Thyroid gland (tissue), 4 donors: ENCODE results near the gene F11R. TPM values are rescaled to one million over a fixed set of nuclear protein-coding genes. Genes with fewer than 3 reads are reported as not detected.
A peak's percentile ranks its signal among the peaks of the same experiment; 100 is the strongest.

Experiments used
- DNase-seq, 2 donors: peaks; one replicate each; pipeline ENCODE4 v3.0.0-alpha.2; 2019
- H3K27ac ChIP-seq, 3 donors: fragments of 200-600 bp; sonication (generic); 1 replicate in 2 of 3; 2 replicates in 1 of 3; pipeline ENCODE4 v1.5.1; 2016 to 2019; ENCODE audit warnings: mild to moderate bottlenecking in 1 of 3, moderate library complexity in 1 of 3
- H3K27me3 ChIP-seq: fragments of 200-600 bp; sonication (generic); one replicate; pipeline ENCODE4 v1.5.1; 2019
- H3K36me3 ChIP-seq, 2 donors: fragments of 200-600 bp; sonication (generic); one replicate each; pipeline ENCODE4 v1.5.1; 2016 to 2019
- H3K4me1 ChIP-seq, 2 donors: fragments of 200-600 bp; sonication (generic); one replicate each; pipeline ENCODE4 v1.5.1; 2017 to 2019
- H3K4me3 ChIP-seq, 3 donors: fragments of 200-600 bp; sonication (generic); replicated peaks in 1 of 3; 1 replicate in 2 of 3; 2 replicates in 1 of 3; pipeline ENCODE4 v1.5.1; 2016; ENCODE audit warnings: mild to moderate bottlenecking in 1 of 3
- H3K9me3 ChIP-seq: fragments of 200-600 bp; sonication (generic); one replicate; pipeline ENCODE4 v1.5.1; 2017
- POLR2A ChIP-seq, 2 donors: fragments of 450-650 bp; IDR thresholded peaks; one replicate each; pipeline ENCODE4 v1.6.1; 2017; ENCODE audit warnings: antibody characterized with exemption in 2 of 2, mild to moderate bottlenecking in 2 of 2, moderate library complexity in 1 of 2
- WGBS, 2 donors: methylation state at CpG; one replicate each; pipeline ENCODE4 v1.1.5; 2017; 5-methylcytosine and 5-hydroxymethylcytosine counted together
- intact Hi-C: fragments of 100-400 bp; cut with DNase I; formaldehyde crosslinking; loops from one replicate; pipeline ENCODE4 v1.15.1; 2023
- total RNA-seq, 4 donors: library from RNA; depleted of rRNA; stranded (reverse); fragments of >200 nt; gene quantifications; one replicate each; pipeline ENCODE4 v1.2.3, GENCODE V29; 2016
- TF ChIP-seq, protein P1 (sequence below), 6 experiments: fragments of 200-600 bp in 3 of 6; fragments of 450-650 bp in 3 of 6; sonication (generic) in 3 of 6; IDR thresholded peaks; one replicate each; pipeline ENCODE4 v1.5.1; 2016 to 2019; ENCODE audit warnings: antibody characterized with exemption in 6 of 6, mild to moderate bottlenecking in 2 of 6, inconsistent platforms in 1 of 6, moderate library complexity in 1 of 6

The F11R gene
- total RNA-seq, 4 donors from 2014 or later: 80.8 to 122 (median 98.3) TPM

DNA sequence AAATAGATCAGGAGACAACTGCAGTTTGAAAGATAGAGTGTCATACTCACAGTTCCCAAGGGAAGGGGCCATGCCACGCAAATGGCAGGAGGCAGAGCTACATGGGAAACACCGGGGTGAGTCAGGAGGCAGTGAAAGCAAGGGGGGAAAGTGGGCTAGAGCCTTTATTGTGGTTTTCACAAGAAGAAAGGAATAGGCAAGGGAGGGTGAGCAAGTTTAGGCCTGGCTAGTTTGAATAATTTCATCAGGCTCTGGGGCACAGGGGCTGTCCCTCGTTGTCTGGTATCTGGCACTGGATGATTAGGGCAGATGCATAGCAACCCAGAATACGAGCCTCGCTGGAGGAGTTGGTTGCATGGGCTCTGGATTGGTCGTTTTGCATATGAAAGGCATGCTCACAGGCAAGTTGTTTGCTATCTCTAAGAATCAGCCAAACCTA lies 49.3 kb downstream of the F11R start:
- Histone ChIP-seq H3K27me3 (no peaks in the 10 kb centered on the region), H3K4me3 (no peak overlapping the region), H3K27ac (no peak overlapping the region), H3K9me3 (no peaks in the 10 kb centered on the region), H3K4me1 (no peaks in the 10 kb centered on the region), H3K36me3 (no peaks in the 10 kb centered on the region)
- WGBS, 2 donors: 35 to 42% methylated on average over 6 of the region's 6 CpGs
- DNase-seq: no peak
- intact Hi-C loops: no loop called here
- no peak for TF ChIP-seq POLR2A (IDR thresholded peaks at IDR 0.05)
- TF ChIP-seq, protein P1, sequence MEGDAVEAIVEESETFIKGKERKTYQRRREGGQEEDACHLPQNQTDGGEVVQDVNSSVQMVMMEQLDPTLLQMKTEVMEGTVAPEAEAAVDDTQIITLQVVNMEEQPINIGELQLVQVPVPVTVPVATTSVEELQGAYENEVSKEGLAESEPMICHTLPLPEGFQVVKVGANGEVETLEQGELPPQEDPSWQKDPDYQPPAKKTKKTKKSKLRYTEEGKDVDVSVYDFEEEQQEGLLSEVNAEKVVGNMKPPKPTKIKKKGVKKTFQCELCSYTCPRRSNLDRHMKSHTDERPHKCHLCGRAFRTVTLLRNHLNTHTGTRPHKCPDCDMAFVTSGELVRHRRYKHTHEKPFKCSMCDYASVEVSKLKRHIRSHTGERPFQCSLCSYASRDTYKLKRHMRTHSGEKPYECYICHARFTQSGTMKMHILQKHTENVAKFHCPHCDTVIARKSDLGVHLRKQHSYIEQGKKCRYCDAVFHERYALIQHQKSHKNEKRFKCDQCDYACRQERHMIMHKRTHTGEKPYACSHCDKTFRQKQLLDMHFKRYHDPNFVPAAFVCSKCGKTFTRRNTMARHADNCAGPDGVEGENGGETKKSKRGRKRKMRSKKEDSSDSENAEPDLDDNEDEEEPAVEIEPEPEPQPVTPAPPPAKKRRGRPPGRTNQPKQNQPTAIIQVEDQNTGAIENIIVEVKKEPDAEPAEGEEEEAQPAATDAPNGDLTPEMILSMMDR (IDR thresholded peaks at IDR 0.05): no peak

DNA sequence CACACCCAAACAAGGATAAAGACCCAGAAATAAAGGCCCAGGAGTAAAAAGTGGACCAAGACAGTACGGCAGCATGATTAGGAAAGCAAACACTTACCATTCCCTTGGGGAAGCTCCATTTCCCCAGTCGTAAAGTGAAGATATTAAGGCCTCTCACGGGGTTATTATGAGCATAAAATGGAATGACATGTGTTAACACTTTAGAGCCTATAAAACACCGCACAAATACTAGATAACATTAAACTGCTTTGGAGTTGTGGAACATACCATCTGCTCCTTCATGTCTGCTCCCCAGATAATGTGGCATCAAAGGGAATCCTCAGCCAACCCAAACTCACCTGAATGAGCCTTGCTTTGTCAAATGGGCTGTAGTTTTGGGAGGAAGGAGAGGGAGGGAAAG lies 57.4 kb downstream of the F11R start:
- H3K4me1 ChIP-seq: no peaks in the 10 kb centered on the region
- H3K9me3 ChIP-seq: no peaks in the 10 kb centered on the region
- no peak overlapping the region for H3K4me3 ChIP-seq
- H3K27ac ChIP-seq: no peak overlapping the region
- H3K27me3 ChIP-seq: no peaks in the 10 kb centered on the region
- no peaks in the 10 kb centered on the region for H3K36me3 ChIP-seq
- WGBS, 2 donors: 40 to 55% methylated on average over 4 of the region's 4 CpGs
- intact Hi-C loops: no loop called here
- no peak for TF ChIP-seq POLR2A (IDR thresholded peaks at IDR 0.05)
- TF ChIP-seq, protein P1 (IDR thresholded peaks at IDR 0.05): no peak
- no peak for DNase-seq

DNA sequence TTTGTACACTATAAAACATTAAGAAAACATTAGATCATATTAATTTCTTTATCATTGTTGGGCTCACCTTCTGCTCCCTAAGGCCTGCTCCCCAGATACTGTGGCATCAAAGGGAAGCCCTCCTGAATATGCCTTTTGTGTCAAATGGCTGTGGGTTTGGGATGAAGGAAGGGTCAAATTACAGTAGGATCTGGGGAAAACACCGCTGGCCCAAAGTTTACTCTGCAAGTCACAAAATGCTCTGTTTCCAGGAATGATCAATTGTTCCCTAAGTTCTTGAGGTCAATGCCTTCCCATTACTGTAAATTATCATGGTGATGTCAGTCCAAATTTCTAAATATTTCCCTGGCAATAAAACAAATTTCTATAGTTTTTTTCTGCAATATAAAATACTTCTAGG lies 59.5 kb downstream of the F11R start:
- 67% methylated on average over 1 of the region's 1 CpG for WGBS, 2 donors

DNA sequence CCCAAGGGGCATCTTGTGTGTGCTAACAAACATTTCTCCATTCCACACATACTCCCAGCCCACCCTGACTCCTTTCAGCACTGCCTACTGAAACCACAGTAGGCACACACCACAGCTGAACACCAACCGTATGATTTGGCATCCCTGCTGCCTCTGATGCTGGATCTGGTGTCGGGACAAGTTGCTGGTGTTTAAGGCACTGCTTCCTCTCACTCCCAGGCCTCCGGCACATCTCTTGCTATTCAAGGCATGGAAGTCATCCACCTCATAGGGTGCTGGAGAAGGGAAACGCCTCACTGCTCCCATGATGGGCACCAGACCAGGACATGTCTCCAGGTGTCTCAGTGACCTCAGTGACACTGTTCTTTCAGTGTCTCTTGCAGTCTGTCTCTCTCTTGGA lies 64.0 kb downstream of the F11R start:
- no peak for DNase-seq
- 43 to 56% methylated on average over 3 to 4 of the region's 4 CpGs for WGBS, 2 donors
- no peak overlapping the region for H3K4me3 ChIP-seq
- H3K27me3 ChIP-seq: no peaks in the 10 kb centered on the region
- H3K27ac ChIP-seq: no peak overlapping the region
- no peaks in the 10 kb centered on the region for H3K9me3 ChIP-seq
- no peaks in the 10 kb centered on the region for H3K4me1 ChIP-seq
- no peak for TF ChIP-seq POLR2A (IDR thresholded peaks at IDR 0.05)
- TF ChIP-seq, protein P1 (IDR thresholded peaks at IDR 0.05): no peak
- no peaks in the 10 kb centered on the region for H3K36me3 ChIP-seq
- intact Hi-C loops: no loop called here

More for the DNA sequence above, 59.5 kb downstream of the F11R start:
- TF ChIP-seq, protein P1 (IDR thresholded peaks at IDR 0.05): no peak
- no peak for TF ChIP-seq POLR2A (IDR thresholded peaks at IDR 0.05)
- Histone ChIP-seq H3K27me3 (no peaks in the 10 kb centered on the region), H3K27ac (no peak overlapping the region), H3K9me3 (no peaks in the 10 kb centered on the region), H3K36me3 (no peaks in the 10 kb centered on the region), H3K4me3 (no peak overlapping the region), H3K4me1 (no peaks in the 10 kb centered on the region)
- intact Hi-C loops: no loop called here
- DNase-seq: no peak

DNA sequence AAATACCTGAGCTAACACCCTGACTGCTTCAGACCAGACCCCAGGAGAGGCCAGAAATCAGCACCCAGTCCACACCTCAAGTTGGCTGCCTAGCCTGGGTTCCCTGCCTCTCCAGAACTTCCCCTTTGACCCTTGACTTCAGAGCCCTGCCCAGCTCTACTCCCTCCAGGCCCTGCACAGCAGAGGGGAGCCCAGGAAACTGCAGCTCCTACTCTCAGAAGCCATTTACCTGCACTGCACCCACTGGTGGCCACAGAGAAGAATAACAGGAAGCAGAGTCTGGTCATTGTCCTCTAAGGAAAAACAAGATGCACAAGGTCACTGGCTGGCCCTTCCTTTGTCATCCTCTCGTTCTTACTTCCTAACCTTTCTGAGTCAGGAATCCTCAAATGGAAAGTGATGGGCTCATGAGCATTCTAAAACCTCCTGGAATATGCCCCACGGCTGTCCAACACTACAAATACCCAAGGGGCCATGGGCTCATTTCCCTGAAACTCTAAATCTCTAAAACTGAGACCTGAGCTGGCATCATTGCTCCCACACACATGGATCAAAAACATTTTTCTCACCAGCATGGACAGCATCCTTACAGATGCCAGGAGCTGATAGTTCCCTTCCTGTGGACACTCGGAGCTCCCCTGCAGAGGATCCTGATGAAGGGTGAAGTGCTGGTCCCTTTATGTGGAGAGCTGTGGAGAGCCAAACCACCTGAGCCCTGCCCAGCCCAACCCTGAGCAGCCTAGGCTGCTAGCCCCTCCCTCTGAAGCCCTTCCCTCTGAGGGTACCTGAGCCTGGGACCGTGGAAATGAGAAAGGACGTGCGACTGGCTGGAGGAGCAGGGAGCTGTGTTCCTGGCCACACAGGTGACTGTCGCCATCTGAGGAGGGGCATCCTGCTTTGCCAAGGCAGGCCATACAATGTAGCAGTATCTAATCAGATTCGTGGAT lies 66.5 kb downstream of the F11R start, which contains the start of gene ITLN2:
Gene ITLN2, minus strand, starts transcription at position 652 of the 947 bp plus-strand sequence. Its CDS starts 68 bp downstream, at position 584.
- peak; percentile 27 to 45 for DNase-seq
- intact Hi-C loops: no loop called here
- 63 to 73% methylated on average over 8 of the region's 8 CpGs for WGBS, 2 donors
- H3K27me3 ChIP-seq: no peaks in the 10 kb centered on the region
- no peak within 1 kb of the TSS for H3K27ac ChIP-seq
- H3K4me3 ChIP-seq: no peak within 1 kb of the TSS
- TF ChIP-seq, protein P1 (IDR thresholded peaks at IDR 0.05): peak in 5 of 6 experiments; percentile 19 to 62 (median 48)
- no peak for TF ChIP-seq POLR2A (IDR thresholded peaks at IDR 0.05)
- H3K9me3 ChIP-seq: no peaks in the 10 kb centered on the region
- H3K4me1 ChIP-seq: peaks cover 0 to 7% of the 10 kb centered on the region in 2 donors
- no peaks in the 10 kb centered on the region for H3K36me3 ChIP-seq
